GM18498 (cell line): ENCODE results near the gene DNAJC4.

Experiments
- ATAC-seq: cut with Tn5 transposase; IDR thresholded peaks from one replicate; pipeline ENCODE4 v1.9.1; 2021; ENCODE audit warnings: mild to moderate bottlenecking, moderate library complexity; ENCODE audit not compliant: unreplicated experiment

DNAJC4 gene

GRCh38 chr11:64208086-64208795 is 22.1 kb upstream of the DNAJC4 start:
- ATAC-seq: no peak

- no peak for ATAC-seq
Observed at GRCh38 chr11:64208796-64209562, 21.4 kb upstream of the DNAJC4 start.

GRCh38 chr11:64209563-64209843 is 20.8 kb upstream of the DNAJC4 start:
- no peak for ATAC-seq

GRCh38 chr11:64210301-64211020 is 19.9 kb upstream of the DNAJC4 start:
- ATAC-seq: no peak

GRCh38 chr11:64211181-64211872 is 19.0 kb upstream of the DNAJC4 start:
- ATAC-seq: no peak

GRCh38 chr11:64216879-64217278 is 13.5 kb upstream of the DNAJC4 start:
- ATAC-seq: no peak

GRCh38 chr11:64218628-64219353 is 11.6 kb upstream of the DNAJC4 start:
- ATAC-seq: no peak

GRCh38 chr11:64219354-64219684 is 11.0 kb upstream of the DNAJC4 start:
- ATAC-seq: no peak

GRCh38 chr11:64219755-64220154 is 10.6 kb upstream of the DNAJC4 start:
- no peak for ATAC-seq

- no peak for ATAC-seq
Observed at GRCh38 chr11:64220271-64220670, 10.1 kb upstream of the DNAJC4 start.

GRCh38 chr11:64220798-64221197 is 9.6 kb upstream of the DNAJC4 start:
- ATAC-seq: no peak

- no peak for ATAC-seq
Observed at GRCh38 chr11:64222651-64223000, 7.7 kb upstream of the DNAJC4 start.

- no peak for ATAC-seq
Observed at GRCh38 chr11:64223001-64223651, 7.2 kb upstream of the DNAJC4 start.

- ATAC-seq: no peak
Observed at GRCh38 chr11:64224151-64224890, 6.0 kb upstream of the DNAJC4 start.

- no peak for ATAC-seq
Observed at GRCh38 chr11:64224891-64225607, 5.3 kb upstream of the DNAJC4 start.

- ATAC-seq: peak; percentile 54
Observed at GRCh38 chr11:64225608-64226506, 4.5 kb upstream of the DNAJC4 start, which contains the start of the genes NUDT22 and TRPT1. NUDT22 (plus strand) TSS chr11:64226274; CDS start chr11:64226653, 379 bp downstream. TRPT1 (minus strand) TSS chr11:64226186; CDS start chr11:64225860, 326 bp downstream.

GRCh38 chr11:64226507-64227051 is 3.8 kb upstream of the DNAJC4 start:
- ATAC-seq: peak; percentile 23
